Testis (tissue), 2 donors: ENCODE results near the gene HEATR5A.
A peak's percentile ranks its signal among the peaks of the same experiment; 100 is the strongest.

Experiments
- CTCF ChIP-seq, 3 experiments: fragments of 450-650 bp in 2 of 3; fragments of 200-600 bp in 1 of 3; sonication (generic) in 1 of 3; IDR thresholded peaks; one replicate each; pipeline ENCODE4 v1.5.1; 2016 to 2019; ENCODE audit warnings: antibody characterized with exemption in 3 of 3, mild to moderate bottlenecking in 2 of 3, moderate library complexity in 1 of 3
- POLR2A ChIP-seq: fragments of 450-650 bp; IDR thresholded peaks from one replicate; pipeline ENCODE4 v1.6.1; 2017; ENCODE audit warnings: antibody characterized with exemption, mild to moderate bottlenecking, moderate library complexity

DNA sequence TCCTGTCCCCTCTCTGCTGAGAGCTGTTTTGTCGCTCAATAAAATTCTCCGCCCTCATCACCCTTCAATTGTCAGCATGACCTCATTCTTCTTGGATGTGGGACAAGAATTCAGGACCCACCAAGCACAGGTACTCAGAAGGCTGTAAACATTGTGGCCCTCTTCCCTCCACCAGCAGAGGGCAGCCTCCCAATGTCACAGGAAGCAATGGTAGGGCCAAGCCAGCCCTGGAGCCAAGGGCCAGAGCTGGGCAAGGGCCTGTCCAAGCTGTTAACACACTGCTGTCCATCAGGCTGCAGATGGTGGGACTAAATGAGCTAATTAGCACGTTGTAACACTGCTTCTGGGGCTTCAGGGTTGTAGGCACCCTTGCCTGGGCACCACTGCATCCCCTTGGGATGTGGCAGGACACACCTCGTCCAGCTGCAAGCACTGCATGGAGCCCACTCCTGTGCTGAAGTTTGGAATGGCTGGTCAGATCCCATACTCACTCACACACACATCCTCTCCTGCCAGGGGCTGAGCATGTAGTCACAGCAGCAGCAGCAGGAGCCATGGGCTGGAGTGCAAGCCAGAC is 150.1 kb downstream of the HEATR5A start:
- TF ChIP-seq CTCF (IDR thresholded peaks at IDR 0.05) (peak in 1 of 3 experiments; percentile 19), POLR2A (no peak)
